DND-41 (cell line): Measurements from ENCODE around the gene C1QTNF2.

Source experiments
- ATAC-seq: fragments of 200-7000 bp; cut with Tn5 transposase; 3 replicates; pipeline ENCODE4 v1.9.1; 2021; ENCODE audit warnings: low read depth; ENCODE audit not compliant: insufficient read depth
- DNase-seq: peaks from one replicate; pipeline ENCODE4 v3.0.0-alpha.2; 2020
- H2AFZ ChIP-seq: 2 replicates; pipeline ENCODE4 v1.6.0; 2012; ENCODE audit warnings: low read depth, low read length
- H3K27ac ChIP-seq: 2 replicates; pipeline ENCODE4 v1.5.1; 2012; ENCODE audit warnings: low read length, inconsistent platforms
- H3K27me3 ChIP-seq: fragments of 200-600 bp; sonication (generic); 2 replicates; pipeline ENCODE4 v1.6.0; 2012; ENCODE audit warnings: low read length, mild to moderate bottlenecking, inconsistent platforms; ENCODE audit not compliant: insufficient read depth, poor library complexity
- H3K36me3 ChIP-seq: 2 replicates; pipeline ENCODE4 v1.5.1; 2012; ENCODE audit warnings: low read length, inconsistent platforms; ENCODE audit not compliant: insufficient read depth
- H3K4me1 ChIP-seq: 2 replicates; pipeline ENCODE4 v1.5.1; 2012; ENCODE audit warnings: mild to moderate bottlenecking, low read length; ENCODE audit not compliant: insufficient read depth
- H3K4me2 ChIP-seq: 2 replicates; pipeline ENCODE4 v1.6.0; 2012; ENCODE audit warnings: mild to moderate bottlenecking, moderate library complexity, low read length, inconsistent platforms; ENCODE audit not compliant: insufficient read depth
- H3K4me3 ChIP-seq, 2 experiments: fragments of 200-600 bp in 1 of 2; shearing (Covaris generic) in 1 of 2; 2 replicates each; pipeline ENCODE4 v1.5.1; 2012 to 2016; ENCODE audit warnings: inconsistent platforms in 2 of 2, low read length in 2 of 2, mild to moderate bottlenecking in 2 of 2, low read depth in 1 of 2, moderate library complexity in 1 of 2
- H3K79me2 ChIP-seq: 2 replicates; pipeline ENCODE4 v1.6.0; 2012; ENCODE audit warnings: low read length, inconsistent platforms; ENCODE audit not compliant: insufficient read depth
- H3K9ac ChIP-seq: 2 replicates; pipeline ENCODE4 v1.6.0; 2012; ENCODE audit warnings: low read depth, mild to moderate bottlenecking, inconsistent platforms, low read length, moderate library complexity
- H3K9me3 ChIP-seq: 2 replicates; pipeline ENCODE4 v1.5.1; 2012; ENCODE audit warnings: low read length, moderate library complexity, mild to moderate bottlenecking, inconsistent platforms; ENCODE audit not compliant: insufficient read depth, severe bottlenecking
- H4K20me1 ChIP-seq: 2 replicates; pipeline ENCODE4 v1.6.0; 2012; ENCODE audit warnings: low read length; ENCODE audit not compliant: insufficient read depth
- CTCF ChIP-seq: IDR thresholded peaks from 2 replicates; pipeline ENCODE4 v1.5.1; 2012; ENCODE audit warnings: borderline replicate concordance, low read length, moderate library complexity, mild to moderate bottlenecking; ENCODE audit not compliant: poor library complexity, severe bottlenecking; ENCODE audit errors: extremely low read depth
- EZH2 ChIP-seq: IDR thresholded peaks from 3 replicates; pipeline ENCODE4 v1.6.1; 2012; ENCODE audit warnings: borderline replicate concordance, low read depth, mild to moderate bottlenecking, moderate library complexity, low read length, inconsistent platforms; ENCODE audit not compliant: severe bottlenecking

The C1QTNF2 gene

GRCh38 chr5:160387445-160387844 lies 17.0 kb upstream of the C1QTNF2 start:
- DNase-seq (no peak), ATAC-seq (no peak)
- H3K4me3 ChIP-seq: no peak overlapping the region
- no peak overlapping the region for H3K4me2 ChIP-seq
- H3K79me2 ChIP-seq: no peaks in the 10 kb centered on the region
- peaks cover 8% of the 10 kb centered on the region for H3K9me3 ChIP-seq
- H3K36me3 ChIP-seq: no peaks in the 10 kb centered on the region; the same call in 1 of the 2 replicates
- no peaks in the 10 kb centered on the region for H3K27me3 ChIP-seq
- H3K4me1 ChIP-seq: no peaks in the 10 kb centered on the region
- H4K20me1 ChIP-seq: no peaks in the 10 kb centered on the region
- H2AFZ ChIP-seq: no peak overlapping the region
- H3K27ac ChIP-seq: no peak overlapping the region
- no peak for TF ChIP-seq EZH2
- no peak for TF ChIP-seq CTCF
- no peak overlapping the region for H3K9ac ChIP-seq

GRCh38 chr5:160385496-160385895 lies 15.1 kb upstream of the C1QTNF2 start:
- TF ChIP-seq CTCF (no peak), EZH2 (no peak)
- ATAC-seq (no peak), DNase-seq (no peak)
- no peaks in the 10 kb centered on the region for H3K4me1 ChIP-seq
- H3K27me3 ChIP-seq: no peaks in the 10 kb centered on the region
- H2AFZ ChIP-seq: no peak overlapping the region
- H3K27ac ChIP-seq: no peak overlapping the region
- peaks cover 8% of the 10 kb centered on the region for H3K9me3 ChIP-seq
- H3K36me3 ChIP-seq: no peaks in the 10 kb centered on the region; the same call in 1 of the 2 replicates
- H3K79me2 ChIP-seq: no peaks in the 10 kb centered on the region
- no peak overlapping the region for H3K9ac ChIP-seq
- H3K4me3 ChIP-seq: no peak overlapping the region
- H3K4me2 ChIP-seq: no peak overlapping the region
- no peaks in the 10 kb centered on the region for H4K20me1 ChIP-seq

- TF ChIP-seq EZH2 (no peak), CTCF (no peak)
- H3K4me3 ChIP-seq: no peak overlapping the region
- H2AFZ ChIP-seq: no peak overlapping the region
- H3K79me2 ChIP-seq: no peaks in the 10 kb centered on the region
- H3K9me3 ChIP-seq: peaks cover 8% of the 10 kb centered on the region
- H4K20me1 ChIP-seq: no peaks in the 10 kb centered on the region
- no peaks in the 10 kb centered on the region for H3K4me1 ChIP-seq
- ATAC-seq (no peak), DNase-seq (no peak)
- no peaks in the 10 kb centered on the region; the same call in 1 of the 2 replicates for H3K36me3 ChIP-seq
- no peak overlapping the region for H3K27ac ChIP-seq
- H3K4me2 ChIP-seq: no peak overlapping the region
- H3K9ac ChIP-seq: no peak overlapping the region
- no peaks in the 10 kb centered on the region for H3K27me3 ChIP-seq
These were observed 14.3 kb upstream of the C1QTNF2 start for GRCh38 chr5:160384681-160385080.

GRCh38 chr5:160382346-160382745 lies 11.9 kb upstream of the C1QTNF2 start:
- no peak for TF ChIP-seq EZH2
- no peak for TF ChIP-seq CTCF
- no peaks in the 10 kb centered on the region for H3K27me3 ChIP-seq
- ATAC-seq (no peak), DNase-seq (no peak)
- H3K79me2 ChIP-seq: no peaks in the 10 kb centered on the region
- H3K4me1 ChIP-seq: no peaks in the 10 kb centered on the region
- H3K9ac ChIP-seq: no peak overlapping the region
- no peak overlapping the region for H3K4me3 ChIP-seq
- no peaks in the 10 kb centered on the region for H4K20me1 ChIP-seq
- H2AFZ ChIP-seq: no peak overlapping the region
- no peaks in the 10 kb centered on the region for H3K9me3 ChIP-seq
- no peak overlapping the region for H3K27ac ChIP-seq
- no peaks in the 10 kb centered on the region for H3K36me3 ChIP-seq
- no peak overlapping the region for H3K4me2 ChIP-seq
